ENCODE data around the gene TROAP. TPM values are rescaled to one million over a fixed set of nuclear protein-coding genes. Genes with fewer than 3 reads are reported as not detected.
A peak's percentile ranks its signal among the peaks of the same experiment; 100 is the strongest.

TROAP gene
- total RNA-seq, 1 donor from 2014 or later = 44.9 TPM

- no peak for TF ChIP-seq CTCF (IDR thresholded peaks at IDR 0.05; ENCODE audit: unreplicated experiment)
- Mint-ChIP-seq H3K9me3 (ENCODE audit: low read depth) (no peaks in the 10 kb centered on the region), H3K4me1 (ENCODE audit: low read depth) (peaks cover 16% of the 10 kb centered on the region), H3K36me3 (ENCODE audit: insufficient read depth) (peaks cover 2% of the 10 kb centered on the region), H3K4me3 (ENCODE audit: low read depth) (no peak overlapping the region), H3K27me3 (no peaks in the 10 kb centered on the region), H3K27ac (no peak overlapping the region)
- no peak for DNase-seq (ENCODE audit: low spot score, unreplicated experiment)
These were observed 41.9 kb downstream of the TROAP start for GRCh38 chr12:49364989-49365388.

- peak overlapping the region; percentile 29 for H3K4me3 Mint-ChIP-seq (ENCODE audit: low read depth)
- peaks cover 2% of the 10 kb centered on the region for H3K36me3 Mint-ChIP-seq (ENCODE audit: insufficient read depth)
- DNase-seq (ENCODE audit: low spot score, unreplicated experiment) = no peak
These were observed 42.5 kb downstream of the TROAP start for GRCh38 chr12:49365542-49365941.

GRCh38 chr12:49366096-49366651 is 43.1 kb downstream of the TROAP start:
- Mint-ChIP-seq H3K9me3 (ENCODE audit: low read depth) (no peaks in the 10 kb centered on the region), H3K27ac (peak overlapping the region; percentile 95), H3K36me3 (ENCODE audit: insufficient read depth) (peaks cover 3% of the 10 kb centered on the region), H3K4me1 (ENCODE audit: low read depth) (peaks cover 21% of the 10 kb centered on the region), H3K27me3 (no peaks in the 10 kb centered on the region), H3K4me3 (ENCODE audit: low read depth) (peak overlapping the region; percentile 89)
- TF ChIP-seq CTCF (IDR thresholded peaks at IDR 0.05; ENCODE audit: unreplicated experiment) = no peak
- DNase-seq (ENCODE audit: low spot score, unreplicated experiment) = no peak

More at GRCh38 chr12:49365542-49365941, 42.5 kb downstream of the TROAP start:
- H3K27me3 Mint-ChIP-seq = no peaks in the 10 kb centered on the region
- peaks cover 18% of the 10 kb centered on the region for H3K4me1 Mint-ChIP-seq (ENCODE audit: low read depth)
- TF ChIP-seq CTCF (IDR thresholded peaks at IDR 0.05; ENCODE audit: unreplicated experiment) = no peak
- H3K9me3 Mint-ChIP-seq (ENCODE audit: low read depth) = no peaks in the 10 kb centered on the region
- H3K27ac Mint-ChIP-seq = no peak overlapping the region

- peaks cover 25% of the 10 kb centered on the region for H3K4me1 Mint-ChIP-seq (ENCODE audit: low read depth)
- no peaks in the 10 kb centered on the region for H3K9me3 Mint-ChIP-seq (ENCODE audit: low read depth)
- H3K27me3 Mint-ChIP-seq = no peaks in the 10 kb centered on the region
- peaks cover 7% of the 10 kb centered on the region for H3K36me3 Mint-ChIP-seq (ENCODE audit: insufficient read depth)
- peak overlapping the region; percentile 95 for H3K27ac Mint-ChIP-seq
- TF ChIP-seq CTCF (IDR thresholded peaks at IDR 0.05; ENCODE audit: unreplicated experiment) = peak; percentile 32
- DNase-seq (ENCODE audit: low spot score, unreplicated experiment) = peak; percentile 98
- peak overlapping the region; percentile 89 for H3K4me3 Mint-ChIP-seq (ENCODE audit: low read depth)
These were observed 43.8 kb downstream of the TROAP start for GRCh38 chr12:49366652-49367380.

GRCh38 chr12:49367381-49368239 is 44.6 kb downstream of the TROAP start, which contains the start of gene SPATS2:
SPATS2 (plus strand) TSS chr12:49367462; CDS start chr12:49461013, 93,551 bp downstream.
- DNase-seq (ENCODE audit: low spot score, unreplicated experiment) = no peak
- H3K4me1 Mint-ChIP-seq (ENCODE audit: low read depth) = peaks cover 26% of the 10 kb centered on the region
- H3K27me3 Mint-ChIP-seq = no peaks in the 10 kb centered on the region
- TF ChIP-seq CTCF (IDR thresholded peaks at IDR 0.05; ENCODE audit: unreplicated experiment) = no peak
- peak within 1 kb of the TSS; percentile 95 for H3K27ac Mint-ChIP-seq
- peaks cover 8% of the 10 kb centered on the region for H3K36me3 Mint-ChIP-seq (ENCODE audit: insufficient read depth)
- no peaks in the 10 kb centered on the region for H3K9me3 Mint-ChIP-seq (ENCODE audit: low read depth)
- H3K4me3 Mint-ChIP-seq (ENCODE audit: low read depth) = peak within 1 kb of the TSS; percentile 89
